H7 (cell line): ENCODE results near the gene SYNJ2. TPM values are rescaled to one million over a fixed set of nuclear protein-coding genes. Genes with fewer than 3 reads are reported as not detected.

Experiments used
- DNase-seq: peaks from one replicate; pipeline ENCODE4 v3.0.0; 2012
- H3K27me3 ChIP-seq: 2 replicates; pipeline ENCODE4 v1.6.0; 2011; ENCODE audit warnings: mild to moderate bottlenecking, low read length; ENCODE audit not compliant: control insufficient read depth, insufficient read depth
- H3K36me3 ChIP-seq: replicated peaks from 2 replicates; pipeline ENCODE4 v1.5.1; 2011; ENCODE audit warnings: low read length; ENCODE audit not compliant: control insufficient read depth, insufficient read depth
- H3K4me3 ChIP-seq: 2 replicates; pipeline ENCODE4 v1.5.1; 2011; ENCODE audit warnings: low read depth, mild to moderate bottlenecking, control low read depth, low read length, moderate library complexity; ENCODE audit not compliant: insufficient read depth
- total RNA-seq: library from RNA; depleted of rRNA; stranded (reverse); fragments of >200 nt; shearing (Covaris generic); gene quantifications from 2 replicates; pipeline ENCODE4 v1.2.3, GENCODE V29; 2014

SYNJ2 gene
- total RNA-seq, 1 experiment from 2014 or later = 10.7 TPM

- H3K36me3 ChIP-seq = no peaks in the 10 kb centered on the region; the same call in 1 of the 2 replicates
- H3K27me3 ChIP-seq = no peaks in the 10 kb centered on the region
- DNase-seq = peak; percentile 53
Measured at GRCh38 chr6:158038291-158039177, 56.9 kb downstream of the SYNJ2 start.

GRCh38 chr6:158039178-158039557 is 57.5 kb downstream of the SYNJ2 start:
- H3K36me3 ChIP-seq = no peaks in the 10 kb centered on the region; the same call in none of the 2 replicates
- H3K4me3 ChIP-seq = no peak overlapping the region
- peak; percentile 80 for DNase-seq
- no peaks in the 10 kb centered on the region for H3K27me3 ChIP-seq

More at GRCh38 chr6:158038291-158039177, 56.9 kb downstream of the SYNJ2 start:
- no peak overlapping the region for H3K4me3 ChIP-seq

GRCh38 chr6:158039571-158040050 is 57.9 kb downstream of the SYNJ2 start:
- Histone ChIP-seq H3K4me3 (no peak overlapping the region), H3K36me3 (no peaks in the 10 kb centered on the region; the same call in none of the 2 replicates), H3K27me3 (no peaks in the 10 kb centered on the region)
- DNase-seq = peak; percentile 48

- Histone ChIP-seq H3K36me3 (no peaks in the 10 kb centered on the region; the same call in none of the 2 replicates), H3K27me3 (no peaks in the 10 kb centered on the region), H3K4me3 (no peak overlapping the region)
- no peak for DNase-seq
Measured at GRCh38 chr6:158040051-158040803, 58.6 kb downstream of the SYNJ2 start.

GRCh38 chr6:158040804-158041347 is 59.2 kb downstream of the SYNJ2 start:
- no peak overlapping the region for H3K4me3 ChIP-seq
- DNase-seq = peak; percentile 26
- no peaks in the 10 kb centered on the region; the same call in none of the 2 replicates for H3K36me3 ChIP-seq
- H3K27me3 ChIP-seq = no peaks in the 10 kb centered on the region

GRCh38 chr6:158041370-158041769 is 59.7 kb downstream of the SYNJ2 start:
- Histone ChIP-seq H3K4me3 (no peak overlapping the region), H3K27me3 (no peaks in the 10 kb centered on the region), H3K36me3 (no peaks in the 10 kb centered on the region; the same call in none of the 2 replicates)
- no peak for DNase-seq

GRCh38 chr6:158041788-158042187 is 60.1 kb downstream of the SYNJ2 start:
- no peak overlapping the region for H3K4me3 ChIP-seq
- H3K36me3 ChIP-seq = no peaks in the 10 kb centered on the region; the same call in none of the 2 replicates
- DNase-seq = no peak
- no peaks in the 10 kb centered on the region for H3K27me3 ChIP-seq

- peak; percentile 28 for DNase-seq
- H3K4me3 ChIP-seq = no peak overlapping the region
- H3K36me3 ChIP-seq = no peaks in the 10 kb centered on the region; the same call in none of the 2 replicates
- H3K27me3 ChIP-seq = no peaks in the 10 kb centered on the region
Measured at GRCh38 chr6:158042245-158042798, 60.7 kb downstream of the SYNJ2 start.

- no peak for DNase-seq
- no peaks in the 10 kb centered on the region for H3K27me3 ChIP-seq
- H3K36me3 ChIP-seq = no peaks in the 10 kb centered on the region; the same call in none of the 2 replicates
- H3K4me3 ChIP-seq = no peak overlapping the region
Measured at GRCh38 chr6:158043008-158043407, 61.3 kb downstream of the SYNJ2 start.

GRCh38 chr6:158043586-158044524 is 62.2 kb downstream of the SYNJ2 start:
- Histone ChIP-seq H3K4me3 (no peak overlapping the region), H3K27me3 (no peaks in the 10 kb centered on the region), H3K36me3 (no peaks in the 10 kb centered on the region; the same call in none of the 2 replicates)
- no peak for DNase-seq

- no peaks in the 10 kb centered on the region; the same call in none of the 2 replicates for H3K36me3 ChIP-seq
- no peak overlapping the region for H3K4me3 ChIP-seq
- DNase-seq = no peak
- H3K27me3 ChIP-seq = no peaks in the 10 kb centered on the region
Measured at GRCh38 chr6:158044525-158044888, 62.8 kb downstream of the SYNJ2 start.

GRCh38 chr6:158046201-158047126 is 64.8 kb downstream of the SYNJ2 start:
- Histone ChIP-seq H3K36me3 (no peaks in the 10 kb centered on the region; the same call in none of the 2 replicates), H3K27me3 (no peaks in the 10 kb centered on the region), H3K4me3 (no peak overlapping the region)
- DNase-seq = no peak
